Measurements from ENCODE around the gene MINDY3.
"Not testable (repeated sequence)": the region's sequence is repeated elsewhere in the genome, so short reads cannot be mapped to it uniquely, and the experiment has no call there.

MINDY3 gene

GRCh38 chr10:15859906-15860691 is at the start of gene MINDY3:
Gene MINDY3, minus strand, starts transcription at chr10:15860507. Its CDS starts 208 bp downstream, at chr10:15860299.
- DNase-seq (ENCODE audit: low read depth in 3 of 3, low spot score in 1 of 3), result peak; percentile 55 to 67 (median 66)

GRCh38 chr10:15901889-15902288 is 41.6 kb upstream of the MINDY3 start:
- DNase-seq (ENCODE audit: low read depth in 3 of 3, low spot score in 1 of 3), result no peak

GRCh38 chr10:15898046-15898445 is 37.7 kb upstream of the MINDY3 start:
- DNase-seq (ENCODE audit: low read depth in 3 of 3, low spot score in 1 of 3), result no peak

GRCh38 chr10:15897287-15897686 is 37.0 kb upstream of the MINDY3 start:
- no peak for DNase-seq (ENCODE audit: low read depth in 3 of 3, low spot score in 1 of 3)

GRCh38 chr10:15896654-15897053 is 36.3 kb upstream of the MINDY3 start:
- DNase-seq (ENCODE audit: low read depth in 3 of 3, low spot score in 1 of 3), result no peak

- no peak for DNase-seq (ENCODE audit: low read depth in 3 of 3, low spot score in 1 of 3)
These were observed 24.1 kb upstream of the MINDY3 start for GRCh38 chr10:15884447-15884846.

- no peak for DNase-seq (ENCODE audit: low read depth in 3 of 3, low spot score in 1 of 3)
These were observed 21.2 kb upstream of the MINDY3 start for GRCh38 chr10:15881542-15881941.

GRCh38 chr10:15879663-15880062 is 19.4 kb upstream of the MINDY3 start:
- DNase-seq (ENCODE audit: low read depth in 3 of 3, low spot score in 1 of 3), result no peak

GRCh38 chr10:15879058-15879457 is 18.8 kb upstream of the MINDY3 start:
- DNase-seq (ENCODE audit: low read depth in 3 of 3, low spot score in 1 of 3), result no peak

- no peak for DNase-seq (ENCODE audit: low read depth in 3 of 3, low spot score in 1 of 3)
These were observed 17.7 kb upstream of the MINDY3 start for GRCh38 chr10:15877836-15878576.

- not testable (repeated sequence) for DNase-seq (ENCODE audit: low read depth in 3 of 3, low spot score in 1 of 3)
These were observed 16.0 kb upstream of the MINDY3 start for GRCh38 chr10:15876274-15876673.

- not testable (repeated sequence) for DNase-seq (ENCODE audit: low read depth in 3 of 3, low spot score in 1 of 3)
These were observed 12.3 kb upstream of the MINDY3 start for GRCh38 chr10:15872645-15873044.

GRCh38 chr10:15871823-15872222 is 11.5 kb upstream of the MINDY3 start:
- no peak for DNase-seq (ENCODE audit: low read depth in 3 of 3, low spot score in 1 of 3)

- no peak for DNase-seq (ENCODE audit: low read depth in 3 of 3, low spot score in 1 of 3)
These were observed 9.6 kb upstream of the MINDY3 start for GRCh38 chr10:15869935-15870334.

- DNase-seq (ENCODE audit: low read depth in 3 of 3, low spot score in 1 of 3), result no peak
These were observed 7.7 kb upstream of the MINDY3 start for GRCh38 chr10:15868006-15868405.

GRCh38 chr10:15865304-15865703 is 5.0 kb upstream of the MINDY3 start:
- DNase-seq (ENCODE audit: low read depth in 3 of 3, low spot score in 1 of 3), result no peak

GRCh38 chr10:15864419-15864818 is 4.1 kb upstream of the MINDY3 start:
- DNase-seq (ENCODE audit: low read depth in 3 of 3, low spot score in 1 of 3), result no peak

- DNase-seq (ENCODE audit: low read depth in 3 of 3, low spot score in 1 of 3), result no peak
These were observed 3.4 kb upstream of the MINDY3 start for GRCh38 chr10:15863733-15864132.

GRCh38 chr10:15863323-15863722 is 3.0 kb upstream of the MINDY3 start:
- DNase-seq (ENCODE audit: low read depth in 3 of 3, low spot score in 1 of 3), result no peak

GRCh38 chr10:15860692-15861201 is 440 bp upstream of the MINDY3 start:
- no peak for DNase-seq (ENCODE audit: low read depth in 3 of 3, low spot score in 1 of 3)

- DNase-seq (ENCODE audit: low read depth in 3 of 3, low spot score in 1 of 3), result no peak
These were observed 800 bp downstream of the MINDY3 start for GRCh38 chr10:15859509-15859905.

GRCh38 chr10:15858861-15859281 is 1.4 kb downstream of the MINDY3 start:
- DNase-seq (ENCODE audit: low read depth in 3 of 3, low spot score in 1 of 3), result no peak

All from stimulated activated CD4-positive, alpha-beta T cell treated with anti-CD3 and anti-CD28 coated beads, TNF-alpha, amount 100 ng/mL, for 1 hour (primary cell).